Mesendoderm (in vitro differentiated cells): ENCODE data around the gene ASXL3.

Source experiments
- DNase-seq: peaks from one replicate; pipeline ENCODE4 v3.0.0; 2013
- H2AK5ac ChIP-seq: 2 replicates; pipeline ENCODE4 v1.6.1; 2013; ENCODE audit warnings: low read length, inconsistent platforms
- H2BK120ac ChIP-seq: 2 replicates; pipeline ENCODE4 v1.6.1; 2013; ENCODE audit warnings: low read depth, mild to moderate bottlenecking, low read length, moderate library complexity, mixed read lengths
- H2BK15ac ChIP-seq: replicated peaks from 2 replicates; pipeline ENCODE4 v1.6.1; 2013; ENCODE audit warnings: low read depth, mild to moderate bottlenecking, moderate library complexity
- H2BK5ac ChIP-seq: 2 replicates; pipeline ENCODE4 v1.6.1; 2013; ENCODE audit warnings: low read length, inconsistent platforms
- H3K18ac ChIP-seq: 2 replicates; pipeline ENCODE4 v1.6.1; 2013; ENCODE audit warnings: mild to moderate bottlenecking, low read length, mixed read lengths
- H3K23ac ChIP-seq: one replicate; pipeline ENCODE4 v1.6.1; 2013; ENCODE audit warnings: low read length
- H3K27ac ChIP-seq: 2 replicates; pipeline ENCODE4 v1.5.1; 2013; ENCODE audit warnings: low read depth, mild to moderate bottlenecking, inconsistent platforms, low read length, moderate library complexity
- H3K27me3 ChIP-seq: 2 replicates; pipeline ENCODE4 v1.6.1; 2013; ENCODE audit warnings: low read length, control low read depth, mild to moderate bottlenecking, inconsistent platforms; ENCODE audit not compliant: insufficient read depth, poor library complexity
- H3K36me3 ChIP-seq: 2 replicates; pipeline ENCODE4 v1.6.1; 2013; ENCODE audit warnings: low read length, inconsistent platforms; ENCODE audit not compliant: control insufficient read depth, insufficient read depth
- H3K4ac ChIP-seq: one replicate; pipeline ENCODE4 v1.6.1; 2013; ENCODE audit warnings: low read depth, mild to moderate bottlenecking, low read length, moderate library complexity
- H3K4me1 ChIP-seq: 2 replicates; pipeline ENCODE4 v1.6.1; 2013; ENCODE audit warnings: low read depth, low read length, inconsistent platforms; ENCODE audit not compliant: control insufficient read depth
- H3K4me2 ChIP-seq: 2 replicates; pipeline ENCODE4 v1.6.1; 2013; ENCODE audit warnings: low read length
- H3K4me3 ChIP-seq: 2 replicates; pipeline ENCODE4 v1.5.1; 2013; ENCODE audit warnings: mild to moderate bottlenecking, low read length
- H3K56ac ChIP-seq: one replicate; pipeline ENCODE4 v1.6.1; 2013; ENCODE audit warnings: low read length
- H3K79me1 ChIP-seq: 2 replicates; pipeline ENCODE4 v1.6.1; 2013; ENCODE audit warnings: low read length, inconsistent platforms
- H3K79me2 ChIP-seq: 2 replicates; pipeline ENCODE4 v1.6.1; 2013; ENCODE audit warnings: mild to moderate bottlenecking, low read length; ENCODE audit not compliant: control insufficient read depth, insufficient read depth
- H3K9ac ChIP-seq: 2 replicates; pipeline ENCODE4 v1.6.1; 2013; ENCODE audit warnings: low read length, inconsistent platforms
- H4K5ac ChIP-seq: one replicate; pipeline ENCODE4 v1.6.1; 2013; ENCODE audit warnings: low read length
- H4K8ac ChIP-seq: one replicate; pipeline ENCODE4 v1.6.1; 2013; ENCODE audit warnings: low read depth, mild to moderate bottlenecking, control low read depth, low read length, moderate library complexity
- WGBS: extraction: QIAGEN DNeasy Blood & Tissue Kit; methylation state at CpG from one replicate; pipeline ENCODE4 v1.1.7; 2013; ENCODE audit warnings: low lambda C conversion rate, missing lambda C conversion rate; ENCODE audit not compliant: insufficient coverage; ENCODE audit errors: extremely low coverage; 5-methylcytosine and 5-hydroxymethylcytosine counted together

ASXL3 gene

GRCh38 chr18:33578518-33579348 lies 714 bp downstream of the ASXL3 start:
- Histone ChIP-seq H3K56ac (peak overlapping the region; percentile 58), H3K4me1 (peaks cover 3% of the 10 kb centered on the region), H3K27ac (no peak overlapping the region), H2BK5ac (no peak overlapping the region), H4K8ac (no peak overlapping the region), H3K4ac (no peak overlapping the region), H3K79me2 (no peaks in the 10 kb centered on the region), H3K9ac (peak overlapping the region; percentile 28), H3K23ac (peak overlapping the region; percentile 93), H2BK120ac (no peak overlapping the region), H3K18ac (no peak overlapping the region), H4K5ac (no peak overlapping the region), H3K27me3 (peaks cover 8% of the 10 kb centered on the region), H2BK15ac (no peak overlapping the region), H2AK5ac (no peak overlapping the region), H3K4me3 (peak overlapping the region; percentile 45), H3K79me1 (no peaks in the 10 kb centered on the region), H3K36me3 (no peaks in the 10 kb centered on the region), H3K4me2 (peak overlapping the region; percentile 55)
- DNase-seq = peak; percentile 10
- WGBS = no CpG with 5 or more reads among the region's 80 CpGs

- no peak overlapping the region for H2BK120ac ChIP-seq
- H3K4me3 ChIP-seq = peak overlapping the region; percentile 11
- no peak overlapping the region for H3K27ac ChIP-seq
- no CpG with 5 or more reads among the region's 16 CpGs for WGBS
- H2BK15ac ChIP-seq = no peak overlapping the region
- no peak overlapping the region for H3K18ac ChIP-seq
- no peak overlapping the region for H4K8ac ChIP-seq
- H3K23ac ChIP-seq = peak overlapping the region; percentile 93
- peak; percentile 35 for DNase-seq
- H3K36me3 ChIP-seq = no peaks in the 10 kb centered on the region
- H3K79me2 ChIP-seq = no peaks in the 10 kb centered on the region
- no peak overlapping the region for H3K9ac ChIP-seq
- no peak overlapping the region for H2BK5ac ChIP-seq
- H3K4ac ChIP-seq = no peak overlapping the region
- no peaks in the 10 kb centered on the region for H3K79me1 ChIP-seq
- H3K56ac ChIP-seq = peak overlapping the region; percentile 58
- H3K4me2 ChIP-seq = peak overlapping the region; percentile 55
- peaks cover 8% of the 10 kb centered on the region for H3K27me3 ChIP-seq
- H4K5ac ChIP-seq = no peak overlapping the region
- H2AK5ac ChIP-seq = no peak overlapping the region
- H3K4me1 ChIP-seq = peaks cover 3% of the 10 kb centered on the region
These were observed 1.6 kb downstream of the ASXL3 start for GRCh38 chr18:33579349-33580215.

- no peak overlapping the region for H3K4me2 ChIP-seq
- no peaks in the 10 kb centered on the region for H3K36me3 ChIP-seq
- no peak overlapping the region for H3K4ac ChIP-seq
- no peak overlapping the region for H3K9ac ChIP-seq
- H3K79me2 ChIP-seq = no peaks in the 10 kb centered on the region
- peaks cover 3% of the 10 kb centered on the region for H3K4me1 ChIP-seq
- no peak overlapping the region for H3K23ac ChIP-seq
- H2BK5ac ChIP-seq = no peak overlapping the region
- no peak overlapping the region for H3K56ac ChIP-seq
- H3K27me3 ChIP-seq = peaks cover 8% of the 10 kb centered on the region
- no CpG with 5 or more reads among the region's 4 CpGs for WGBS
- H2BK120ac ChIP-seq = no peak overlapping the region
- no peak overlapping the region for H4K8ac ChIP-seq
- H2BK15ac ChIP-seq = no peak overlapping the region
- H3K4me3 ChIP-seq = no peak overlapping the region
- no peak overlapping the region for H4K5ac ChIP-seq
- H2AK5ac ChIP-seq = no peak overlapping the region
- H3K18ac ChIP-seq = no peak overlapping the region
- no peaks in the 10 kb centered on the region for H3K79me1 ChIP-seq
- H3K27ac ChIP-seq = no peak overlapping the region
- no peak for DNase-seq
These were observed 2.5 kb downstream of the ASXL3 start for GRCh38 chr18:33580546-33580945.

- Histone ChIP-seq H2AK5ac (no peak overlapping the region), H3K36me3 (no peaks in the 10 kb centered on the region), H3K9ac (no peak overlapping the region), H3K56ac (no peak overlapping the region), H3K27ac (no peak overlapping the region), H2BK120ac (no peak overlapping the region), H2BK5ac (no peak overlapping the region), H3K4ac (no peak overlapping the region), H3K18ac (no peak overlapping the region), H3K23ac (no peak overlapping the region), H3K4me2 (no peak overlapping the region), H3K27me3 (peaks cover 8% of the 10 kb centered on the region), H2BK15ac (no peak overlapping the region), H3K4me3 (no peak overlapping the region), H4K8ac (no peak overlapping the region), H3K79me1 (no peaks in the 10 kb centered on the region), H4K5ac (no peak overlapping the region), H3K4me1 (peaks cover 3% of the 10 kb centered on the region), H3K79me2 (no peaks in the 10 kb centered on the region)
- no CpG with 5 or more reads among the region's 2 CpGs for WGBS
- no peak for DNase-seq
These were observed 3.8 kb downstream of the ASXL3 start for GRCh38 chr18:33581856-33582255.

GRCh38 chr18:33583901-33584300 lies 5.9 kb downstream of the ASXL3 start:
- no peak overlapping the region for H4K5ac ChIP-seq
- no peak overlapping the region for H4K8ac ChIP-seq
- no peak overlapping the region for H2BK15ac ChIP-seq
- no peak overlapping the region for H3K4me2 ChIP-seq
- no peak for DNase-seq
- H2BK120ac ChIP-seq = no peak overlapping the region
- no peak overlapping the region for H3K18ac ChIP-seq
- H3K9ac ChIP-seq = no peak overlapping the region
- H3K27ac ChIP-seq = no peak overlapping the region
- no peak overlapping the region for H3K4ac ChIP-seq
- no peak overlapping the region for H3K4me3 ChIP-seq
- H3K23ac ChIP-seq = no peak overlapping the region
- peaks cover 5% of the 10 kb centered on the region for H3K27me3 ChIP-seq
- H3K56ac ChIP-seq = no peak overlapping the region
- WGBS = no CpG with 5 or more reads among the region's 1 CpG
- no peak overlapping the region for H2BK5ac ChIP-seq
- no peaks in the 10 kb centered on the region for H3K36me3 ChIP-seq
- H3K4me1 ChIP-seq = peaks cover 3% of the 10 kb centered on the region
- no peaks in the 10 kb centered on the region for H3K79me1 ChIP-seq
- H3K79me2 ChIP-seq = no peaks in the 10 kb centered on the region
- no peak overlapping the region for H2AK5ac ChIP-seq
